IMR-90 (cell line): ENCODE data around the gene POU2F1. TPM values are rescaled to one million over a fixed set of nuclear protein-coding genes. Genes with fewer than 3 reads are reported as not detected.

Experiments
- ATAC-seq: fragments of 200-7000 bp; cut with Tn5 transposase; 2 replicates; pipeline ENCODE4 v1.9.1; 2020; ENCODE audit warnings: low read depth, mild to moderate bottlenecking, moderate library complexity
- BruUV-seq: library from RNA; stranded (reverse); fragments of 400-500 nt; replicated peaks from 2 replicates; lab custom pipeline; 2021; lab: Mats Ljungman, UMichigan
- CTCF ChIA-PET: fragments of 300-600 bp; formaldehyde crosslinking; extraction: SDS; loops from one replicate; lab custom pipeline; 2021; ENCODE audit warnings: antibody characterized with exemption; lab: Yijun Ruan, JAX
- POLR2A ChIA-PET: fragments of 300-600 bp; sonication (Branson Sonifier 250); formaldehyde crosslinking; loops from one replicate; lab custom pipeline; 2022; ENCODE audit warnings: antibody characterized with exemption; ENCODE audit not compliant: unreplicated experiment; lab: Charles Lee
- DNase-seq: peaks from one replicate; pipeline ENCODE4 v3.0.0; 2013
- H2AFZ ChIP-seq: replicated peaks from 2 replicates; pipeline ENCODE3; 2013; ENCODE audit warnings: low read length, mild to moderate bottlenecking; ENCODE audit not compliant: poor library complexity
- H2AK5ac ChIP-seq: 2 replicates; pipeline ENCODE4 v1.6.1; 2013; ENCODE audit warnings: low read depth, low read length, inconsistent platforms
- H2AK9ac ChIP-seq: replicated peaks from 2 replicates; pipeline ENCODE3; 2013; ENCODE audit warnings: mild to moderate bottlenecking, low read depth, low read length, moderate library complexity; ENCODE audit not compliant: poor library complexity
- H2BK120ac ChIP-seq: 2 replicates; pipeline ENCODE4 v1.6.1; 2013; ENCODE audit warnings: low read depth, low read length, inconsistent platforms
- H2BK15ac ChIP-seq: 3 replicates; pipeline ENCODE4 v1.6.1; 2013; ENCODE audit warnings: low read depth, low read length, inconsistent platforms
- H2BK20ac ChIP-seq: 2 replicates; pipeline ENCODE4 v1.6.1; 2013; ENCODE audit warnings: low read depth, mild to moderate bottlenecking, inconsistent platforms, low read length, moderate library complexity
- H2BK5ac ChIP-seq: 2 replicates; pipeline ENCODE4 v1.6.1; 2013; ENCODE audit warnings: mild to moderate bottlenecking, low read depth, low read length, inconsistent platforms; ENCODE audit not compliant: poor library complexity, severe bottlenecking
- H3K14ac ChIP-seq: replicated peaks from 2 replicates; pipeline ENCODE4 v1.6.1; 2013; ENCODE audit warnings: low read depth, low read length, inconsistent platforms
- H3K18ac ChIP-seq: 2 replicates; pipeline ENCODE4 v1.6.1; 2013; ENCODE audit warnings: low read depth, low read length, control low read depth
- H3K23ac ChIP-seq: 2 replicates; pipeline ENCODE4 v1.6.1; 2013; ENCODE audit warnings: low read depth, low read length, inconsistent platforms
- H3K27ac ChIP-seq: 2 replicates; pipeline ENCODE4 v1.5.1; 2013; ENCODE audit warnings: mild to moderate bottlenecking, control low read depth, low read length; ENCODE audit not compliant: insufficient read depth
- H3K27me3 ChIP-seq: 2 replicates; pipeline ENCODE4 v1.6.1; 2013; ENCODE audit warnings: low read length; ENCODE audit not compliant: control insufficient read depth, insufficient read depth
- H3K36me3 ChIP-seq: 2 replicates; pipeline ENCODE4 v1.6.1; 2013; ENCODE audit warnings: low read length, mixed read lengths; ENCODE audit not compliant: control insufficient read depth, insufficient read depth
- H3K4ac ChIP-seq: 2 replicates; pipeline ENCODE4 v1.6.1; 2013; ENCODE audit warnings: low read depth, low read length, inconsistent platforms
- H3K4me1 ChIP-seq: 2 replicates; pipeline ENCODE4 v1.6.1; 2013; ENCODE audit warnings: low read length, mixed read lengths; ENCODE audit not compliant: control insufficient read depth, insufficient read depth
- H3K4me2 ChIP-seq: 2 replicates; pipeline ENCODE4 v1.6.1; 2013; ENCODE audit warnings: low read depth, mild to moderate bottlenecking, control low read depth, low read length, moderate library complexity
- H3K4me3 ChIP-seq: 2 replicates; pipeline ENCODE4 v1.5.1; 2013; ENCODE audit warnings: low read depth, mild to moderate bottlenecking, control low read depth, low read length, moderate library complexity; ENCODE audit not compliant: insufficient read depth
- H3K56ac ChIP-seq: 2 replicates; pipeline ENCODE4 v1.6.1; 2013; ENCODE audit warnings: low read length, inconsistent platforms; ENCODE audit not compliant: insufficient read depth; ENCODE audit errors: extremely low read depth
- H3K79me1 ChIP-seq, 2 experiments: 2 replicates each; pipeline ENCODE4 v1.6.1; 2013; ENCODE audit warnings: low read length in 2 of 2, inconsistent platforms in 1 of 2, low read depth in 1 of 2
- H3K9ac ChIP-seq: 2 replicates; pipeline ENCODE4 v1.6.1; 2013; ENCODE audit warnings: low read depth, low read length, control low read depth
- H3K9me1 ChIP-seq: 2 replicates; pipeline ENCODE4 v1.6.1; 2013; ENCODE audit warnings: low read length, inconsistent platforms; ENCODE audit not compliant: insufficient read depth
- H3K9me3 ChIP-seq: 2 replicates; pipeline ENCODE4 v1.6.1; 2013; ENCODE audit warnings: low read length; ENCODE audit not compliant: control insufficient read depth, insufficient read depth
- H4K20me1 ChIP-seq: 2 replicates; pipeline ENCODE4 v1.6.1; 2013; ENCODE audit warnings: low read length, inconsistent platforms; ENCODE audit not compliant: insufficient read depth
- H4K5ac ChIP-seq: 2 replicates; pipeline ENCODE4 v1.6.1; 2013; ENCODE audit warnings: mild to moderate bottlenecking, low read depth, low read length, control low read depth
- H4K8ac ChIP-seq, 2 experiments: 2 replicates each; pipeline ENCODE4 v1.6.1; 2013; ENCODE audit warnings: low read depth in 2 of 2, low read length in 2 of 2, control low read depth in 1 of 2, inconsistent platforms in 1 of 2
- H4K91ac ChIP-seq: 2 replicates; pipeline ENCODE4 v1.6.1; 2013; ENCODE audit warnings: low read depth, low read length, inconsistent platforms; ENCODE audit not compliant: insufficient read depth
- CHD1 ChIP-seq: IDR thresholded peaks from 2 replicates; pipeline ENCODE4 v1.6.1; 2012; ENCODE audit warnings: low read depth, low read length, improper control_type of control experiment
- FOS ChIP-seq: fragments of 150-350 bp; IDR thresholded peaks from 2 replicates; pipeline ENCODE4 v1.6.1; 2016; ENCODE audit warnings: low read depth, low read length
- MAFK ChIP-seq: IDR thresholded peaks from 2 replicates; pipeline ENCODE4 v1.6.1; 2012; ENCODE audit warnings: low read depth, low read length, improper control_type of control experiment
- MAZ ChIP-seq: IDR thresholded peaks from 2 replicates; pipeline ENCODE4 v1.6.1; 2012; ENCODE audit warnings: low read depth, mild to moderate bottlenecking, low read length, improper control_type of control experiment, moderate library complexity, borderline replicate concordance
- NFE2L2 ChIP-seq: fragments of 150-350 bp; IDR thresholded peaks from 2 replicates; pipeline ENCODE4 v1.6.1; 2016; ENCODE audit warnings: low read depth, mild to moderate bottlenecking, low read length
- POLR2A ChIP-seq: IDR thresholded peaks from 2 replicates; pipeline ENCODE4 v1.6.1; 2012; ENCODE audit warnings: mild to moderate bottlenecking, low read depth, low read length
- USF2 ChIP-seq: fragments of 150-350 bp; IDR thresholded peaks from 2 replicates; pipeline ENCODE4 v1.6.1; 2017; ENCODE audit warnings: mild to moderate bottlenecking, antibody characterized with exemption, low read length, low read depth
- WGBS, 2 experiments: methylation state at CpG; one replicate each; pipeline versions ENCODE4 v1.1.5 to v1.1.7; 2013; ENCODE audit warnings: missing lambda C conversion rate in 2 of 2; ENCODE audit not compliant: insufficient read length in 1 of 2; ENCODE audit errors: extremely low coverage in 2 of 2; 5-methylcytosine and 5-hydroxymethylcytosine counted together
- dilution Hi-C: fragments of 300-500 bp; cut with HindIII; formaldehyde crosslinking; loops from one replicate; pipeline ENCODE4 v1.14.3; 2018; ENCODE audit warnings: low sequenced_read_pairs; ENCODE audit not compliant: unreplicated experiment
- in situ Hi-C: fragments of 300-500 bp; cut with MboI; formaldehyde crosslinking; loops from 3 replicates; pipeline ENCODE4 v1.14.3; 2019; ENCODE audit warnings: low sequenced_read_pairs, inconsistent platforms, mixed read lengths
- intact Hi-C: fragments of 100-400 bp; cut with micrococcal nuclease; formaldehyde crosslinking; loops from 2 replicates; pipeline ENCODE4 v1.10.0; 2022
- polyA plus RNA-seq, 3 experiments: library from polyadenylated mRNA; depleted of rRNA; stranded (reverse); fragments of >200 nt; gene quantifications; 2 replicates each; pipeline ENCODE4 v1.2.3, GENCODE V29; 2012; ENCODE audit warnings: low replicate concordance in 1 of 3
- total RNA-seq: library from RNA; depleted of rRNA; stranded (reverse); fragments of >200 nt; gene quantifications from 2 replicates; pipeline ENCODE4 v1.2.3, GENCODE V29; 2012

The POU2F1 gene
- total and polyA plus RNA-seq, 2 of the 4 experiments (the other 2 are of a cell fraction) = 1.2 to 3.4 TPM

GRCh38 chr1:167434306-167434705, 213.6 kb downstream of the POU2F1 start:
- ChIA-PET CTCF (interaction anchor here (1.0 kb wide), 1 partner anchor 32 kb away, joined by 3 read pairs; no protein-coding TSS in a partner anchor), POLR2A (no interaction called here)
- no peak overlapping the region for H3K4me3 ChIP-seq
- no peak overlapping the region for H2AK9ac ChIP-seq
- 60% methylated on average over 1 of the region's 6 CpGs; no CpG with 5 or more reads in 1 of the 2 experiments for WGBS, 2 experiments
- no peak overlapping the region for H3K23ac ChIP-seq
- in situ Hi-C loops = no loop called here
- H3K79me1 ChIP-seq = no peaks in the 10 kb centered on the region
- no peak overlapping the region for H3K4ac ChIP-seq
- no TSS peak for BruUV-seq
- H2BK5ac ChIP-seq = no peak overlapping the region
- no peak overlapping the region for H2BK20ac ChIP-seq
- H3K4me1 ChIP-seq = no peaks in the 10 kb centered on the region
- H2BK15ac ChIP-seq = no peak overlapping the region
- no peak overlapping the region for H2BK120ac ChIP-seq
- dilution Hi-C loops = loop anchor here (25.0 kb wide), 1 partner anchor 172 kb away; no protein-coding TSS in a partner anchor
- ATAC-seq = no peak
- no peak overlapping the region for H3K18ac ChIP-seq
- H3K9ac ChIP-seq = no peak overlapping the region
- no peak overlapping the region for H4K8ac ChIP-seq
- H2AFZ ChIP-seq = no peak overlapping the region
- H3K36me3 ChIP-seq = no peaks in the 10 kb centered on the region
- no peaks in the 10 kb centered on the region for H4K20me1 ChIP-seq
- no peak overlapping the region for H4K5ac ChIP-seq
- no peak overlapping the region for H3K4me2 ChIP-seq
- intact Hi-C loops = no loop called here
- no peaks in the 10 kb centered on the region for H3K9me1 ChIP-seq
- H2AK5ac ChIP-seq = no peak overlapping the region
- TF ChIP-seq MAFK = no peak
- TF ChIP-seq CHD1 = no peak
- no peak for TF ChIP-seq NFE2L2
- no peak for TF ChIP-seq FOS
- no peak for TF ChIP-seq USF2
- no peak for TF ChIP-seq MAZ
- TF ChIP-seq POLR2A = no peak
- DNase-seq = no peak
- H4K91ac ChIP-seq = no peak overlapping the region
- peaks cover 12% of the 10 kb centered on the region; the same call in 1 of the 2 replicates for H3K27me3 ChIP-seq
- H3K27ac ChIP-seq = no peak overlapping the region
- H3K14ac ChIP-seq = no peak overlapping the region
- no peaks in the 10 kb centered on the region for H3K9me3 ChIP-seq
- H3K56ac ChIP-seq = no peak overlapping the region
